ENCODE data around the gene MRPL52. TPM values are rescaled to one million over a fixed set of nuclear protein-coding genes. Genes with fewer than 3 reads are reported as not detected.
A peak's percentile ranks its signal among the peaks of the same experiment; 100 is the strongest.

The MRPL52 gene
- total RNA-seq, 1 donor from 2014 or later = 137 TPM

- no peaks in the 10 kb centered on the region for H3K27me3 Mint-ChIP-seq (ENCODE audit: low read depth)
- no peak overlapping the region for H3K27ac Mint-ChIP-seq (ENCODE audit: unreplicated experiment)
- no peaks in the 10 kb centered on the region for H3K36me3 Mint-ChIP-seq (ENCODE audit: low read depth)
- DNase-seq (ENCODE audit: low read depth, low spot score) = no peak
- H3K4me1 Mint-ChIP-seq = no peaks in the 10 kb centered on the region
- TF ChIP-seq CTCF (conservative IDR thresholded peaks at IDR 0.05) = no peak
- H3K9me3 Mint-ChIP-seq = no peaks in the 10 kb centered on the region
- H3K4me3 Mint-ChIP-seq = no peak overlapping the region
Measured at GRCh38 chr14:22861651-22862050, 32.0 kb downstream of the MRPL52 start.

- Mint-ChIP-seq H3K9me3 (no peaks in the 10 kb centered on the region), H3K4me1 (no peaks in the 10 kb centered on the region), H3K4me3 (no peak overlapping the region), H3K27ac (ENCODE audit: unreplicated experiment) (no peak overlapping the region), H3K36me3 (ENCODE audit: low read depth) (no peaks in the 10 kb centered on the region), H3K27me3 (ENCODE audit: low read depth) (no peaks in the 10 kb centered on the region)
- no peak for TF ChIP-seq CTCF (conservative IDR thresholded peaks at IDR 0.05)
- DNase-seq (ENCODE audit: low read depth, low spot score) = no peak
Measured at GRCh38 chr14:22864979-22865378, 35.3 kb downstream of the MRPL52 start.

- peak; percentile 30 for TF ChIP-seq CTCF (conservative IDR thresholded peaks at IDR 0.05)
- Mint-ChIP-seq H3K4me1 (peaks cover 2% of the 10 kb centered on the region), H3K36me3 (ENCODE audit: low read depth) (no peaks in the 10 kb centered on the region), H3K27ac (ENCODE audit: unreplicated experiment) (no peak overlapping the region), H3K9me3 (no peaks in the 10 kb centered on the region), H3K4me3 (no peak overlapping the region), H3K27me3 (ENCODE audit: low read depth) (no peaks in the 10 kb centered on the region)
- DNase-seq (ENCODE audit: low read depth, low spot score) = no peak
Measured at GRCh38 chr14:22865424-22866405, 36.0 kb downstream of the MRPL52 start.

- peaks cover 10% of the 10 kb centered on the region for H3K4me1 Mint-ChIP-seq
- no peak for DNase-seq (ENCODE audit: low read depth, low spot score)
Measured at GRCh38 chr14:22866874-22867273, 37.2 kb downstream of the MRPL52 start.

GRCh38 chr14:22870811-22871223, 41.1 kb downstream of the MRPL52 start:
- no peaks in the 10 kb centered on the region for H3K9me3 Mint-ChIP-seq
- H3K4me1 Mint-ChIP-seq = peaks cover 16% of the 10 kb centered on the region
- no peak for TF ChIP-seq CTCF (conservative IDR thresholded peaks at IDR 0.05)
- H3K4me3 Mint-ChIP-seq = peak overlapping the region; percentile 90
- no peaks in the 10 kb centered on the region for H3K27me3 Mint-ChIP-seq (ENCODE audit: low read depth)
- no peak overlapping the region for H3K27ac Mint-ChIP-seq (ENCODE audit: unreplicated experiment)
- no peak for DNase-seq (ENCODE audit: low read depth, low spot score)
- H3K36me3 Mint-ChIP-seq (ENCODE audit: low read depth) = no peaks in the 10 kb centered on the region

More at GRCh38 chr14:22866874-22867273, 37.2 kb downstream of the MRPL52 start:
- H3K9me3 Mint-ChIP-seq = no peaks in the 10 kb centered on the region
- no peaks in the 10 kb centered on the region for H3K27me3 Mint-ChIP-seq (ENCODE audit: low read depth)
- H3K4me3 Mint-ChIP-seq = peak overlapping the region; percentile 31
- no peaks in the 10 kb centered on the region for H3K36me3 Mint-ChIP-seq (ENCODE audit: low read depth)
- no peak for TF ChIP-seq CTCF (conservative IDR thresholded peaks at IDR 0.05)
- no peak overlapping the region for H3K27ac Mint-ChIP-seq (ENCODE audit: unreplicated experiment)

All from neural crest cell (in vitro differentiated cells).